Kidney tubule cell (primary cell): ENCODE data around the gene PLTP.
A peak's percentile ranks its signal among the peaks of the same experiment; 100 is the strongest.
"Not testable (repeated sequence)": the region's sequence is repeated elsewhere in the genome, so short reads cannot be mapped to it uniquely, and the experiment has no call there.

Experiments
- DNase-seq: peaks from one replicate; pipeline ENCODE4 v3.0.0-alpha.2; 2018; ENCODE audit warnings: low spot score

PLTP gene

DNA sequence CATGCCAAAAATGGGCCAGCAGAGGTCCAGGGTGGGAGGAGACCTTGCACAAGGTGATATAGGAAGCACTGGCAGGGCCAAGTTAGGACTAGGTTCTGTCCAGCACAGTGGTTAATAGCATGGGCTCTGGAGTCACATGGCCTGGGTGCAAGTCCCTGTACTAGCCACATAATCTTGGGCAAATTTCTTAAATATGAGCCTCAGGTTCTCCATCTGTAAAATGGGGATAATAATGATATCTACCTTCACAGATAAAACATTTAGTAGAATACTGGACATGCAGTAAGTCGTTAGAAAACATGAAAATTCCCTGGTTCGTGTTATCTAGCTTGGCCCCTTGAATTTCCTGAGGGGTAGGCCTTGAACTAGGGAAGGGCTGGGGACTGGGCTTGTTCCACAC is 14.7 kb downstream of the PLTP start:
- DNase-seq = no peak

DNA sequence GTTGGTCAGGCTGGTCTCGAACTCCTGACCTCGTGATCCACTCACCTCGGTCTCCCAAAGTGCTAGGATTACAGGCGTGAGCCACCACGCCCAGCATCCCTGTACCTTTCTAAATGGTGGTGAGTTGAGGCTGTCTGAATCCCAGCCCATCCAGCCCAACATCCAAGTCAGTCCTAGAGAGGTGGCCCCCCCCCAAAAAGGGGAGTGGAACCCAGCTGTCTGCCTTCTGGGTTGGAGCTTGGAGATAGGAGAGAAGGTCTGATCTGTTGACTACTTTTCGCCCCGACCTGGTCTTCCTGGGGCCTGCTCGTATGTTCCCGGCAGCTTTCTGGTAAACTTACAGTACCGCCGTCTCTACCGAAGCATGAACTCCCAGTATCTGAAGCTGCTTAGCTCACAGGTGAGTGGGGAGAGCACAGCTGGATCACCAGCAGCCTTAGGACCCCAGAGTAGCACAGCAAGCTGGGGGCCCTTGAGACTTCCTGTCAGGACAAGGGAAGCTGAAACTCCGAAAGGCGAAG is 15.3 kb downstream of the PLTP start:
- DNase-seq = no peak

DNA sequence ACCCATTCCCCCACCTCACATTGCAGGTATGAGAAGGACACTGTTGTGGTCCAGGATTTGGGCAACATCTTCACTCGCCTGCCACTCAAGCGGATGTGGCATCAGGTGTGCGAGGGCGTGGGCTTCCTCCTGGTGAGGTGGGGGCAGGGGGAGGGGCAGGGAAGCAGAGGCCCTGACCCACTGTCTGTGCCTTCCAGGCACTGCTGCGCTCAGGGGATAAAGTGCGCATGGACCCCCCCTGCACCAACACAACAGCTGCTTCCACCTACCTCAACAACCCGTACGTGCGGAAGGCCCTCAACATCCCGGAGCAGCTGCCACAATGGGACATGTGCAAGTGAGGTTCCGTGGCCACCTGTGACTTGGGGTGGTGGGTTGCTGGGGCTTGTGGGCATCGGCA is 17.2 kb downstream of the PLTP start:
- DNase-seq = no peak

DNA sequence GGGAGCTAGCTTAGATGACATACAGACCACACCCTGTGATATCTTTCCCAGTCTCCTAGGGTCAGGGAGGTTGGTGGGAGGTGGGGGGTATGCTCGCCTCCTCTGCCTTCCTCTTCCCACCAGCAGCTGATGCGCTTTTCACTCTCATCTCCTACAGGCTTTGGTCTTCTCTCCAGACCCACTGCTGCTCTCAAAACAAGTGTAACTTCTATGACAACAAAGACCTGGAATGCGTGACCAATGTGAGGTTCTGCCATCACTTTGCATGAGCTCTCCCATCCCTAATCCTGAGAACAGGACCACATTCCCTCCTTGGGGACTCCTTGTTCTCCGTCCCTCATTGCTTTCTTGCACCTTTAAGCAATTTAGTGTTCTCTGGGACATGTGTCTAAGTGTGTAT is 18.1 kb downstream of the PLTP start:
- peak; percentile 24 for DNase-seq

DNA sequence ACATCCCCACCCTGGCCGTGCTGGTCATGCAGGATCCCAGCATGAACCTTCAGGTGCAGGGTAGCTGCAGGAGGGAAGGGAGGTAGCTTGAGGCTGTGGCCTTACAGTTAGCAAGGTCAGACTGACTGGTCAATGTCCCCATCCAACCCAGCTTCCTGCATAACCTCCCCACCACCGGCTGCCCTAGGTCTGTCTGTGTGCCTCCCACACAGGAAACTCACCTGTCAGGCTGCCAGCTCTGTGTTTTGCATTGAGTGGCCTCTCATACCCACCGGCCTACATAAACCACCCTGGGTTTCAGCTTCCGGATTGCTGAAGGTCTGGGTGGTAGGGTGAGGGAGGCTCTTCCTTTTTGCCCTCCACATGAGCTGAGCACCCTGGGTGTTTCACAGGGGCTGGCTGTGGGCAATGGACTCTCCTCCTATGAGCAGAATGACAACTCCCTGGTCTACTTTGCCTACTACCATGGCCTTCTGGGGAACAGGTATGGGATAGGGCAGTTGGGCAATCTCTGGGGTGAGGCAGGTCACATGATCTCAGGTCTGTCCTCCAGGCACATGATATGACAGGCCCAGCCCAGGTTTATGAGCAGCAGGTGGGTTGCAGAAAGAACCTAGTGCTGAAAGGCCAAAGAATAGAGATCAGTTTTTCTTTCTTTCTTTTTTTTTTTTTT is 19.0 kb downstream of the PLTP start:
- no peak for DNase-seq

DNA sequence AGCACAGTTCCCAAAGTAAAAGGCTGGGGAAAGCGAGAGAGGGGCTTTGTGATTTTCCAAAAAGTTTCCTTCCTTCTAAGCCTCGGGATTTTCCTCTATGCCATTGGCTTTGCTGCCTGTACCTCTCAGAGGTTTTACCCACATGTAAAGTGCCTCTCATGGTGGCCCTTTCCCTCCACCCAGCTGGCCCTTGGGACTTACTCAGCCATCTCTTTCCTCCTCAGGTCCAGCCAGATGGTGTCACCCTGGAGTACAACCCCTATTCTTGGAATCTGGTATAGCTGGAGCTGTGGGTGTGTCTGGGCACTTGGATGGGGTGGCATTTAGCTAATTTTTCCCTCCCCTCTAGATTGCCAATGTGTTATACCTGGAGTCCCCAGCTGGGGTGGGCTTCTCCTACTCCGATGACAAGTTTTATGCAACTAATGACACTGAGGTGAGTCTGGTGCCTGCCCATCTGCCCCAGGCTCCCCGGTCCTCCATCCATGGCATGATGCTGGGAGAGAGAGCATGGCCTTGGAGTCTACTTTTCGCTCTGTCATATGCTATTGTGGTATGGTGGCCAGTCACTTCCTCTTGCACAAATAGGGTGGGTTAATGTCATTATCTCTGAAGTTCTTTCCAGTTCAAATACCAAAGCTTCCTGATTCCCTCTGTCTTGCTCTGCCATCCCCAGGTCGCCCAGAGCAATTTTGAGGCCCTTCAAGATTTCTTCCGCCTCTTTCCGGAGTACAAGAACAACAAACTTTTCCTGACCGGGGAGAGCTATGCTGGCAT is 19.7 kb downstream of the PLTP start:
- DNase-seq = peak; percentile 65

DNA sequence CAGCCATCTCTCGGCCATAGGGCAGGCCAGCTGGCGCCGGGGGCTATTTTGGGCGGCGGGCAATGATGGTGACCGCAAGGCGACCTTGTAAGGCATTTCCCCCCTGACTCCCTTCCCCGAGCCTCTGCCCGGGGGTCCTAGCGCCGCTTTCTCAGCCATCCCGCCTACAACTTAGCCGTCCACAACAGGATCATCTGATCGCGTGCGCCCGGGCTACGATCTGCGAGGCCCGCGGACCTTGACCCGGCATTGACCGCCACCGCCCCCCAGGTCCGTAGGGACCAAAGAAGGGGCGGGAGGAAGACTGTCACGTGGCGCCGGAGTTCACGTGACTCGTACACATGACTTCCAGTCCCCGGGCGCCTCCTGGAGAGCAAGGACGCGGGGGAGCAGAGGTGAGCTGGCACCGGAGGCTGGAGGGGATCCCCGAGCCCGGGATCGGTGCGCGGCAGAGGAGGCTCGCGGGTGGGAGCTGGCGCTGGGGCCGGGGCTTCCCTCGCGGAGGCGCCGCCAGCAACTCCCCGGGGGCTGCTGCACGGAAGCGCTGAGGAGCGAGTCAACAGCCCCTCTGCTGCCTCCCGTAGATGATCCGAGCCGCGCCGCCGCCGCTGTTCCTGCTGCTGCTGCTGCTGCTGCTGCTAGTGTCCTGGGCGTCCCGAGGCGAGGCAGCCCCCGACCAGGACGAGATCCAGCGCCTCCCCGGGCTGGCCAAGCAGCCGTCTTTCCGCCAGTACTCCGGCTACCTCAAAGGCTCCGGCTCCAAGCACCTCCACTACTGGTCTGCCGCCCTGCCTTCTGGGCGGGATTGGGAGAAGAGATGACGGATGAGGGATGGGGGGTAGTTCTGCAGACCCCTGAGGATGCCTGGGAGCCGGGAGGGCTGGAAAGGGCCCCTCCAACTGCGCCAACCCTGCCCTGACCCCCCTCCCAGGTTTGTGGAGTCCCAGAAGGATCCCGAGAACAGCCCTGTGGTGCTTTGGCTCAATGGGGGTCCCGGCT is 20.7 kb downstream of the PLTP start, which contains the start of the genes CTSA and NEURL2:
CTSA (plus strand) TSS at position 351 of the 999 bp plus-strand sequence; CDS start at position 585, 234 bp downstream.
NEURL2 (minus strand) TSS at position 224 of the 999 bp plus-strand sequence; CDS start at position 7, 217 bp downstream.
- peak; percentile 88 for DNase-seq

DNA sequence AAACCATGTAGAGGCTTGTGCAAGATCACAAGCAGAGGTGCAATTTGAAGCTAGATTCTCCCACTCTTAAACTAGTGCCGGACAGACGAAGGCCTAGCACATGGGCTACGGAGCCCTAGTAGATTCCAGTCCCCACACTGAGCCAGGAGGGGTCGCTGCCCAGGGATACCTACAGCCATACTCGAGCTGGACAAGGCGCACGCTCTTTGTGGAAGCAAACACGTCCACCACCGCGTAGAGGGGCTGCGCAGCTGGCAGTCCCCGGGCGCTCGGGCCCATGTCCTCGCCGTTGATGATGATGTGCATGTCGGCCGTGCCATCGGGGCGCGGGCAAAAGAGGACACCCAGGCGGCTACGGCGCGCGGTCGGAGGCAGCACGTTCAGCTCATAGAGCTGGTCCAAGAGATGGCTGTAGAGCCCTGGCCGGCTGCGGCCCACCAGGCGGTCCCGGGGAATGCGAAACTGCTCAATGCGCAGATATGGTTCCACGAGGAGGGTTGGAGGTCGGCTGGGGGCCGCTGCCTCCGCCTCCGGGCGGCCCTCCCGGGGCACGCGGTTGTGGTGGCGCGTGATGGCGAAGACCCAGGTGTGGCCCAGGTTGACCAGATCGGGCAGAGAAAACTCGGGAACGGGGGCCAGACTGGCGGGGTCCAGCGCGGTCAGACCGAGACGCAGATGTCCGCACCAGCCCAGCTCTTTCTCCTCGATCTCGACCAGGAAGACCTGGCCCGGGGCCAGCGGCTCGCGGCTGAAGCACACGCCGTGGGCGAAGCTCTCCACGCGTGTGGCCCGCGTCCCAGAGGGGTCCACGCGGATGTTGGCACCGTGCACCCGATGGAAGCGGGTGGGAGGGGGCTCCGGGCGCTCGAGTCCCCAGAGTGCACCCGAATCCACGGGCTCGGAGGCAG is 21.6 kb downstream of the PLTP start:
- DNase-seq = peak; percentile 72

DNA sequence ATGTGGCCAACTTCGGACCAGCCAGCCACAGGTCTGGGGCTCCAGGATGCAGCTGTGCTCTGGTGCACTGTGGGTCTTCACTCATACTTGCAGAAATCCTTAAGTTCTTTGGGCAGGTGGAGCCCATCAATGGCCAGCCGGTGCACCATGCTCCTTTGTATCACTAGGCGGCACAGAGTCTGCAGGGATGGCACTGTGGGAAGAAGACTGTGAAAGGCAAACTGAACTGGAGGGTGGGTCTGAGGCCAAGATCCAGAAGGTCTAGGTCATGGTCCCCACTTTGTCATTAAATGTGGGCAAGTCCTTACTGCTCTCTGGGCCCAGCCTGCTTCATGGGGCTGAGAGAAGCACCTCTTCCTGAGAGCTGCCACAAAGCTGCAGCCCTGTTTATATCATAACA is 23.3 kb downstream of the PLTP start:
- DNase-seq = no peak

DNA sequence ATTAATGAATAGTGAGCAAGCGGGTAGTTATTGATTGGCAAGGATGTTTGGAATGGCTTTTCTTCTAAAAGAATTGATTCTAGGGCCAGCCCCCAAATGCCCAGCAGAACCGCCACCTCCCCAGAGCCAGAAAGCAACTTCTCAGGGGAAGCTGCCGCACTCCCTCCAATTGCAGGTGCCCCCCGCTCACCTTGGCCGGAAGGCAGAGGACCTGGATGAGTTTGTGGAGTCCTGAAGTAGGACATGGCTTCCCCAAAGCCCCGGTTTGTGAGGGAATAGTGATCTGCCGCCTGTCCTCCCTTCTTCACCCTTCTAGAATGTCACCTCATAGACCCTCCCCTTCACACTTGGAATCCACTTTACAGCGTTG is 24.6 kb downstream of the PLTP start, which contains the start of gene SPATA25:
SPATA25 (minus strand) TSS at position 277 of the 370 bp plus-strand sequence; CDS start at position 245, 32 bp downstream.
- no peak for DNase-seq

DNA sequence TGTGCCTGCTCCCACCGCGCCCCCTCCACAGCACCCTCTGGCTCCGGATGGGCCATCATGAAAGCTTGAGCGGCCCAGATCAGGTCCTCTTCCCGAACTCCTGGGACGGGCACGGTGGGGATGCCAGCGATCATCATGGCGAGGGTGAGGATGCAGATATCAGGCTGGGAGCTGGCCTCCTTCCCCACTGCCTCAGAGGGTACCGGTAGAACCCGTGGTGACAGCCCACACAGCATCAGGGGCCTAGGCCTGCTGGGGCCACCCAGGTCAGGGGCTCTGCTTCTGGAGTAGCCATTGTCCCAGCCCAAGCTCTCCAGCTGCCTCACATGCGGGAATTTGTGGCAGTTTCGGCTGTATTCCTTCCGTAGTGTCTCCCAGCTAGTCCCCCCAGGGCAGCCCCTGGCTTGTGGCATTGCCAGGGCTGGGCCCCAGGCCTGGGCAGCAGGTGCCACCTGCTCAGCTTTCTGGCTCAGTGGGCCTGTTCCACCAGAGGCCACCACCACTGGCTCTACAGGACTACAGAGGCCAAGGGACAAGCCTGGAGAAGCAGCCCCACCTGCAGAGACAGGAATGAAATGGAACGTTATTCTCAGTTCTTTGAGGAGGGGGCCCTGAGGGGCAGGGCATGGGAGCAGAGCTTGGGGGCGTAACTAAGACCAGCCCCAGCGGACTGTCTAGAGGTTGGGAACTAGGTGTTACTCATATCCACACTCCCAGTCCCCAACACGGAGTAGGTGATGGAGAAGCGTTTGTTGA is 25.2 kb downstream of the PLTP start:
- no peak for DNase-seq

DNA sequence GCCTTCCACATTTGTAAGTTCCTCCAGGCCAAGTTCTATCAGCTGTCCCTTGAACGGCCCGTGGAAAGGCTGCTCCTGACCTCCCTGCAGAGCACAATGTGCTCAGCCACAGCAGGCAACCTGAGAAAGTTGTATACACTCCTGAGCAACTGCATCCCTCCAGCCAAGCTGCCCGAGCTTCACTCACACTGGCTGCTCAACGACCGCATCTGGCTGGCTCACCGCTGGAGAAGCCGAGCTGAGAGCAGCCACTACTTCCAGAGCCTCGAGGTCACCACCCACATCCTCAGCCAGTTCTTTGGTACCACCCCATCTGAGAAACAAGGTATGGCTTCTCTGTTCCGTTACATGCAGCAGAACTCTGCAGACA is 28.9 kb downstream of the PLTP start:
- no peak for DNase-seq

DNA sequence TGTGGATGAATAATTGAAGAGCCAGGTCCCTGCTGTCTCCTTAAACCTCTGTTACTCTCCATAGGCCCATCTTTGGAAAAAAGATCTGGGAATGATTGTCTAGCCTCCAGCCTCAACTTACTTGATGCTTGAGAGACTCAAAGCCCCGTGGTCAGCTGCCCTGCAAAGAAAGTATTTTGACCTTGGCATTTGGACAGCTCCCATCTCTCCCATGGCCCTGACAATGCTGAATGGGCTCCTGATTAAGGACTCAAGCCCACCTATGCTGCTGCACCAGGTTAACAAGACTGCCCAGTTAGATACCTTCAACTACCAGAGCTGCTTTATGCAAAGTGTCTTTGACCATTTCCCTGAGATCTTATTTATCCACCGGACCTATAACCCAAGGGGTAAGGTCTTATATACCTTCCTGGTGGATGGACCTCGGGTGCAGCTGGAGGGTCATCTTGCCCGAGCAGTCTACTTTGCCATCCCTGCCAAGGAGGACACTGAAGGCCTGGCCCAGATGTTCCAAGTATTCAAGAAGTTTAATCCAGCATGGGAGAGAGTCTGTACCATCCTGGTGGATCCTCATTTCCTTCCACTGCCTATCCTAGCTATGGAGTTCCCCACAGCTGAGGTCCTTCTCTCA is 29.4 kb downstream of the PLTP start:
- DNase-seq = no peak

DNA sequence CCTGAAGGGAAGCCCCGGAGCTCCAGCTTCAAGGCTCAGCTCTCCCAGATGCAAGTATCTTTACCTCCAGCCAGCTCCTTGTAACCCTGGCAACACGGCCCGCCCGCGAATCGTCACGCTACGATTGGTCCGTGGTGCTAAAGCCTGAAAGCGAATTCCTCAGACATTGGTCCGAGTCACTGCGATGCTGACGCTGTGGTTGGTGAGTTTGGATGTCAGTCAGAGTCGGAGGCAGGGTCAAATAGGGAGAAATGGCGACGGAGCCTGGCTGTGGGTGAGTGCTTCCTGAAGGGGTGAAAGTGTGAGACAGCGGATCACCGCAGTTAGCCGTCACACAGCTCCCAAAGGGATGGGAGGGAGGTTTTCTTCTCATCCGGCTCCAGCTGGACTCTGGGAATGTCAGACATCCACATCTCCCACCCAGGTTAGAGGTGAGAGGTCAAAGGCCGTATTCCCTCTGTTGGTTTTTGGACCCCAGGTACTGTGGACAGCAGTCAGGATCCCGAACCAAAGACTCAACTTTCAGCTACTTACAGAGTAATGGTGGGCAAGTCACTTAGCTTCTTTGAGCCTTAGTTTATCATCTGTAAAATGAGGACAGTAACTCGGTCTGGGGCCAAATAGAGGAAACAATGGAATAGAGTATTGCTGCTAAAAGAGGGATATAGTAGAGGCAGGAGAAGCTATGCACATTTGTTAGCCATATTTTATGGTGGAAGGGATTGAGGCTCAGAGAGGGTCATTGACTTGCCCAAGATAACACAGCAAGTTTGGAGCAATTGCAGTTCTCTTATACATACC is 30.8 kb downstream of the PLTP start, which contains the start of gene ZSWIM1:
ZSWIM1 (plus strand) TSS at position 240 of the 801 bp plus-strand sequence. CDS start 1,366 bp downstream, outside the sequence.
- DNase-seq = peak; percentile 99

DNA sequence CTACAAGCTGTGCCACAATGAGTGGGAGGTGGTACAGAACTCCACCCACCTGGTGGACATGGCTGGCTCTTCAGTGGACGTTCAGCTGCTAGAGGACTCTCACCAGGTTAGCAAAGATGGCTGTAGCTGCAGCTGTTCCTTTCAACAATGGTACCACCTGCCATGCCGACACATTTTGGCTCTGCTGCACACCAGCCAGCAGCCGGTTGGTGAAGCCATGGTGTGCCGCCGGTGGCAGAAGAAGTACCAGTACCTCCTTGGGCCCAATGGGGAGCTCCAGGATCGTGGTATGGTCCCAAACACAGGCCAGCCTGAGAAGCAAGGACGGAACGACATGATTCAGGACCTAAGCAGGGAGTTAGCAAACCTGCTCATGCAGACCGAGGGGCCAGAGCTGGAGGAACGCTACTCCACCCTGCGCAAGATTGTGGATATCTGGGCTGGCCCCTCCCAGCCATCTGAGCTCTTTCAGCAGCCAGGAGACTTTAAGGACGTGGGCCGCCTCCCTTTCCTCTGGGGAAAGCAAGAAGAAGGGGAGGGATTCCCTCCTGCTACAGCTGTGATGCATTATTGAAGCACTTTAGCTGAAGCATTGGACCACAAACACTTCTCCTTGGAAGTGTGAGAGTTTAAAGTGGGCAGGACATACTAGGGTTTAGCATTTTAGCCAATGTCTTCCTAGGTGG is 33.7 kb downstream of the PLTP start:
- no peak for DNase-seq

DNA sequence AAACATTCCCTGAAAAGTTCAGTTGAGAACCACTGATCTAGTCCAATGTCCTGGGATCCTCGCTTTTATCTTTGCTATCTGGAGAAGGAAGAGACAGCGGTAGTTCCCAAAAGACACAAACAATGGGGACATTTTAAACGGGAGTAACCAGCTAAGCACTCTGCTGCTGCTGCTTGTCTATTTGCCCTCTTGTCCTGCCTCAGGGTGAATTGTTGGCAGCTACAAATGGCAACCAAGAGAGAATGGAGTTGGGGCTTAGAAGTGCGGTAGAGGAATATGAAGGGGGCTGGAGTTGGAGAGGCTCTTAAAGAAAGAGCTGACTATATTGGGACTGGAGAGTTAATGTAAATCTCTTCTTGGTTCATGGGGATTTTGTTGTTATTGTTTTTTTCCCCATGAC is 37.4 kb downstream of the PLTP start:
- no peak for DNase-seq

DNA sequence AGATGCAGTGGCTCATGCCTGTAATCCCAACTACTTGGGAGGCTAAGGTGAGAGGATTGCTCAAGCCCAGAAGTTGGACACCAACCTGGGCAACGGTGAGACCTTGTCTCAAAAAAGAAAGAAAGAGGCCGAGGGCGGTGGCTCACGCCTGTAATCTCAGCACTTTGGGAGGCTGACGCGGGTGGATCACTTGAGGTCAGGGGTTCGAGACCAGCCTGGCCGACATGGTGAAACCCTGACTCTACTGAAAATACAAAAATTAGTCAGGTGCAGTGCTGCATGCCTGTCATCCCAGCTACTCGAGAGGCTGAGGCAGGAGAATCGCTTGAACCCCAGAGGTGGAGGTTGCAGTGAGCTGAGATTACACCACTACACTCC is 37.9 kb downstream of the PLTP start:
- not testable (repeated sequence) for DNase-seq
